ENCODE results near the gene NVL. TPM values are rescaled to one million over a fixed set of nuclear protein-coding genes. Genes with fewer than 3 reads are reported as not detected.
"Not testable (repeated sequence)": the region's sequence is repeated elsewhere in the genome, so short reads cannot be mapped to it uniquely, and the experiment has no call there.

Gene NVL
- total and polyA plus RNA-seq, 2 of the 8 experiments (the other 6 are each of a cell fraction or from before 2014, with no cell fraction given) = 22.7 to 45.8 TPM

DNA sequence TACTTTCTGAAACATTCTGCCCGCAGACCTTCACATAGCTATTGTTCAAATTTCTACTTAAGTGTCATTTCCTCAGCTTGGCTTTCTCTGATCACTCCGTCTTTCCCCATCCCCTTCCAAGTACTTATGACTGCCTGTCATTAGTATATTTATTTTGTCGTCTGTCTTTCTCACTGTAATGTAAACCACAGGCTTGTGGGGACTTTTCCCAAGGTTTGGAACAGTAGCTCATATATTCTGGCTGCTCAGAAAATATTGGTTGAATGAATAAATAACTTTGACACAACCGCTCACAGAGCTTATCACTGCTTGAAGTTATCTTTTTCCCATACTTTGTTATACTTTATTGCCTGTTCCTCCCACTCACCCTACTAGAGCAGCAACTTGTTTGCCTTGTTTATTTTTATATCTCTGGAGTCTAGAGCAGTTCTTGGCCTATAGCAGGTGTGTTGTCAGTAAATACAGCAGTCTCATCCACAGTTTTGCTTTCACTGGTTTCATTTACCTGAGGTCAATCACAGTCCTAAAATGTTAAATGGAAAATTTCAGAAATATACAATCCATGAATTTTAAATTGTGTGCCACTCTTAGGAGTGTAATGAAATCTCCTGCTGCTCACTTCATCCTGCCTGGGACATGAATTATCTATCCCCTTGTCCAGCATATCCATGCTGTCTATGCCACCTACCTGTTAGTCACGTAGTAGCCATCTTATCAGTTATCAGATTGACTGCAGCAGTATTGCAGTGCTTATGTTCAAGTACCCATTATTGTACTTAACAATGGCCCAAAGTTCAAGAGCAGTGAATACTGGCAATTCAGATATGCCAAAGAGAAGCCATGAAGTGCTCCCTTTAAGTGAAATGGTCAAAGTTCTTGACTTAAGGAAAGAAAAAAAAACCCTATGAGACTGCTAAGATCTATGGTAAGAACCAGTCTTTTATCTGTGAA is 24.3 kb upstream of the NVL start (continued):
- no peak for TF ChIP-seq POLR2AphosphoS5 (IDR thresholded peaks at IDR 0.05; ENCODE audit: low read depth, low read length)
- TF ChIP-seq NANOG (IDR thresholded peaks at IDR 0.05; ENCODE audit: insufficient read depth, low read depth, low read length, poor library complexity, severe bottlenecking) = no peak

DNA sequence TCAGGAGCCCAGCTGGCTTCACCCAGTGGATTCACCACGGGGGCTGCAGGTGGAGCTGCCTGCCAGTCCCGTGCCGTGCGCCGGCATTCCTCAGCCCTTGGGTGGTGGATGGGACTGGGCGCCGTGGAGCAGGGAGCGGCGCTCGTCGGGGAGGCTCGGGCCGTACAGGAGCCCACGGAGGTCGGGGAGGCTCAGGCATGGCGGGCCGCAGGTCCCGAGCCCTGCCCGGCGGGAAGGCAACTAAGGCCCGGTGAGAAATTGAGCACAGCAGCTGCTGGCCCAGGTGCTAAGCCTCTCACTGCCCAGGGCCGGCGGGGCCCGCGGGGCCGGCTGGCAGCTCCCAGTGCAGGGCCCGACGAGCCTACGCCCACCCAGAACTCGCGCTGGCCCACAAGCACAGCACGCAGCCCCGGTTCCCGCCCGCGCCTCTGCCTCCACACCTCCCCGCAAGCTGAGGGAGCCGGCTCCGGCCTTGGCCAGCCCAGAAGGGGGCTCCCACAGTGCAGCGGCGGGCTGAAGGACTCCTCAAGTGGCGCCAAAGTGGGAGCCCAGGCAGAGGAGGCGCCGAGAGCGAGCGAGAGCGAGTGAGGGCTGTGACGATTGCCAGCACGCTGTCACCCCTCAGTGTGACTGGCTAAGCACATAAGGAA is 22.6 kb upstream of the NVL start:
- not testable (repeated sequence) for H3K79me2 ChIP-seq (ENCODE audit: control insufficient read depth in 1 of 2, insufficient read depth in 2 of 2, low read length in 2 of 2); H3K4me1 ChIP-seq (replicated peaks in 1 of 4; ENCODE audit: control insufficient read depth in 3 of 4, insufficient read depth in 4 of 4, low read length in 3 of 4); H2BK15ac ChIP-seq (ENCODE audit: low read length); H3K56ac ChIP-seq (replicated peaks; ENCODE audit: insufficient read length, low read depth, low read length); H4K20me1 ChIP-seq (replicated peaks in 1 of 2; ENCODE audit: control insufficient read depth in 1 of 2, insufficient read depth in 2 of 2, low read length in 2 of 2); H2BK5ac ChIP-seq (ENCODE audit: low read depth, low read length); H3K9ac ChIP-seq (replicated peaks in 1 of 4; ENCODE audit: extremely low read depth in 1 of 4, low read depth in 3 of 4, low read length in 3 of 4); H2BK120ac ChIP-seq (replicated peaks; ENCODE audit: low read depth, low read length); H2AK5ac ChIP-seq (ENCODE audit: low read depth, low read length); H4K8ac ChIP-seq (ENCODE audit: extremely low read depth, insufficient read depth, low read length); H2BK20ac ChIP-seq (ENCODE audit: low read length); H3K4me2 ChIP-seq (ENCODE audit: insufficient read depth in 1 of 2, low read depth in 2 of 2, low read length in 2 of 2); H3K23ac ChIP-seq (ENCODE audit: insufficient read length); H3K18ac ChIP-seq (ENCODE audit: extremely low read depth, low read length); DNase-seq (ENCODE audit: low read depth in 1 of 2, low spot score in 2 of 2); H3K27ac ChIP-seq (ENCODE audit: low read depth, low read length); H3K23me2 ChIP-seq (ENCODE audit: low read depth, low read length); H2AFZ ChIP-seq (ENCODE audit: low read length); H3K4me3 ChIP-seq (ENCODE audit: extremely low read depth in 1 of 4, insufficient read depth in 2 of 4, low read depth in 3 of 4, low read length in 4 of 4); H3K36me3 ChIP-seq (ENCODE audit: control insufficient read depth in 2 of 4, insufficient read depth in 4 of 4, low read length in 3 of 4); H3K27me3 ChIP-seq (replicated peaks in 1 of 4; ENCODE audit: control insufficient read depth in 3 of 4, extremely low read depth in 1 of 4, insufficient read depth in 3 of 4, low read length in 3 of 4); H3K14ac ChIP-seq (ENCODE audit: insufficient read length); H4K5ac ChIP-seq (ENCODE audit: insufficient read length, low read depth, low read length); H3K79me1 ChIP-seq (ENCODE audit: low read depth, low read length); H2BK12ac ChIP-seq (ENCODE audit: low read depth, low read length); H3K4ac ChIP-seq (replicated peaks; ENCODE audit: insufficient read length, low read depth, low read length); FAIRE-seq; H4K91ac ChIP-seq (replicated peaks; ENCODE audit: insufficient read length, low read length)
- WGBS, 2 experiments (ENCODE audit: extremely low coverage in 1 of 2, insufficient coverage in 1 of 2, insufficient read length in 1 of 2, insufficient replicate concordance in 2 of 2, low coverage in 1 of 2, low lambda C conversion rate in 2 of 2, missing lambda C conversion rate in 1 of 2) = 94% methylated on average over 41 of the region's 49 CpGs; no CpG with 5 or more reads in 1 of the 2 experiments
- POLR2A ChIA-PET (ENCODE audit: partially characterized antibody) = interaction anchor here (0.8 kb wide), 1 partner anchor 12 kb away, joined by 4 read pairs; no protein-coding TSS in a partner anchor
- H3K9me3 ChIP-seq (ENCODE audit: insufficient read depth in 2 of 2, low read depth in 1 of 2, low read length in 1 of 2) = peaks cover 0 to 20% of the 10 kb centered on the region in 2 experiments; a peak in 1 of 4 replicates
- CTCF ChIA-PET (ENCODE audit: partially characterized antibody) = interaction anchor here (0.7 to 1.1 kb wide), 2 partner anchors 105 to 246 kb away, joined by 4 read pairs; no protein-coding TSS in a partner anchor

All from H1 (cell line).